Left lung (tissue), 10 donors: Measurements from ENCODE around the gene PTMS. TPM values are rescaled to one million over a fixed set of nuclear protein-coding genes. Genes with fewer than 3 reads are reported as not detected.

ENCODE experiments used
- ATAC-seq: fragments of 200-7000 bp; cut with Tn5 transposase; one replicate; pipeline ENCODE4 v1.9.1; 2020; ENCODE audit warnings: moderate library complexity
- DNase-seq, 4 donors: peaks; one replicate each; pipeline ENCODE4 v3.0.0-alpha.2; 2013 to 2020
- H3K27ac ChIP-seq, 2 donors: fragments of 200-600 bp; sonication (generic) in 1 of 2; one replicate each; pipeline versions ENCODE4 v1.5.0 to v1.8.0; 2020 to 2021
- H3K27me3 ChIP-seq, 2 donors: fragments of 200-600 bp; sonication (generic) in 1 of 2; one replicate each; pipeline versions ENCODE4 v1.5.0 to v1.8.0; 2020 to 2021
- H3K36me3 ChIP-seq, 2 donors: fragments of 200-600 bp; sonication (generic) in 1 of 2; one replicate each; pipeline versions ENCODE4 v1.5.0 to v1.8.0; 2020 to 2021
- H3K4me1 ChIP-seq, 2 donors: fragments of 200-600 bp; one replicate each; pipeline ENCODE4 v1.8.0; 2021
- H3K4me3 ChIP-seq, 2 donors: fragments of 200-600 bp; sonication (generic) in 1 of 2; one replicate each; pipeline versions ENCODE4 v1.5.0 to v1.8.0; 2020 to 2021; ENCODE audit warnings: mild to moderate bottlenecking in 1 of 2
- H3K9me3 ChIP-seq, 2 donors: fragments of 200-600 bp; sonication (generic) in 1 of 2; one replicate each; pipeline versions ENCODE4 v1.5.0 to v1.8.0; 2020 to 2021
- CTCF ChIP-seq, 2 donors: fragments of 200-600 bp; sonication (generic) in 1 of 2; IDR thresholded peaks; one replicate each; pipeline versions ENCODE4 v1.5.0 to v1.8.0; 2021; ENCODE audit warnings: antibody characterized with exemption in 2 of 2
- intact Hi-C, 2 donors: fragments of 100-400 bp; cut with DNase I; formaldehyde crosslinking; loops; one replicate each; pipeline versions ENCODE4 v1.11.2 to v1.14.2; 2022
- polyA plus RNA-seq, 6 donors: library from polyadenylated mRNA; unstranded; fragments of 120-200 nt; gene quantifications; one replicate each; pipeline ENCODE4 v1.2.1, GENCODE V29; 2013; ENCODE audit not compliant: insufficient read length in 6 of 6
- total RNA-seq, 2 donors: library from RNA; stranded (reverse); fragmentation: NEBNext Ultra II Directional; extraction: Animal tissue kit (Norgen Biotek cat#: 25700); gene quantifications; one replicate each; pipeline ENCODE4 v1.2.1, GENCODE V29; 2021
- donor health status: DM: no; HTN: yes; CAD: no.
- donor health status: DM: no; HTN: no; CAD: no.

The PTMS gene
- total and polyA plus RNA-seq, 8 donors = 276 to 843 (median 669) TPM

DNA sequence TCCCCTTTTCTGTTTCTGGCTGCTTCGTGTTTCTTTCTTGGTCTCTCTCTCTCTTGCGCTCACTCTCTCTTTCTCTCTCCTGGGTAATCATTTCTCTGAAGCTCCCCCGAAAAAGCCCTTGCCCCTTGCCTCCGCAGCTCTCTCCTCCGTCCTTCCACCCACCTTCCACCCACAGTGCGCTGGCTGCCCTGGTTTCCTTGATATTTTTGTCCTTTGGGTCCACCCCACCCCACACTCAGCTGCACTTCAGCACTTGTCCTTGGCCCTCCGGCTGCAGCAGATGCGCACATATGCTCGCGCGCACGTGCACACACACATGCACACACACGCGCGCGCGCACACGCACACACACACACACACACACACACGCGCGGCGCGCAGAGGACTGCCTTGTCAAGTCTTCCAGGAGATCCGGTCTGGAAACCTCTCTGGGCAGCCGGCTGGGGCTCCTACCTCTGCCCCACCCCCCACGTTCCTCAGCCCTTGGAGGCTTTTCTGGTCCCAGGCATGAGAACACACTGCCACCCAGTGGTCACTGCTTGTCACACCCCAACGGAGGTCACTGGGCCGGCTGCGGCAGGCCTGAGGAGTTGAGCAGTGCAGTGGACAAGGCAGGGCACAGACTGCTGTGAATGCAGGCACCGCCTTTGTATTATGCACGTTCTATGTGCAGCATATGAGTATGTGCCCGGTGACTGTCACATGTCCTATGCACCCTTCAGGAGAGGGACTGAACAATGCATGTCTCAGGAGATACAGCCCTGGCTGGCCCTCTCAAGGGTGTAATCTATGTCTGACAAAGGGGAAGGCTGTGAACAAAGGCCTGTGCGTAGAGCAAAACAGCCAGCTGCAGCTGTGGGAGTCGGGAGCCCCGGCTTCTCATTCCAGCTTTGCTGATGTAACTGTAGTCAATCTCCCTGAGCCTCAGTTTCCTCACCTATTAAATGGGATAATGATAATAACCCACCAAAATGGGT lies 12.7 kb downstream of the PTMS start:
- Histone ChIP-seq H3K27ac (peak overlapping the region; percentile 5 to 30), H3K36me3 (no peaks in the 10 kb centered on the region), H3K4me1 (peaks cover 4 to 13% of the 10 kb centered on the region in 2 donors), H3K4me3 (peak overlapping the region in 1 of 2 donors; percentile 33), H3K27me3 (peaks cover 0 to 26% of the 10 kb centered on the region in 2 donors), H3K9me3 (no peaks in the 10 kb centered on the region)
- intact Hi-C loops = no loop called here
- DNase-seq (peak; percentile 92 to 96 (median 95)), ATAC-seq (peak; percentile 100)
- peak; percentile 88 to 98 for TF ChIP-seq CTCF (IDR thresholded peaks at IDR 0.05)

DNA sequence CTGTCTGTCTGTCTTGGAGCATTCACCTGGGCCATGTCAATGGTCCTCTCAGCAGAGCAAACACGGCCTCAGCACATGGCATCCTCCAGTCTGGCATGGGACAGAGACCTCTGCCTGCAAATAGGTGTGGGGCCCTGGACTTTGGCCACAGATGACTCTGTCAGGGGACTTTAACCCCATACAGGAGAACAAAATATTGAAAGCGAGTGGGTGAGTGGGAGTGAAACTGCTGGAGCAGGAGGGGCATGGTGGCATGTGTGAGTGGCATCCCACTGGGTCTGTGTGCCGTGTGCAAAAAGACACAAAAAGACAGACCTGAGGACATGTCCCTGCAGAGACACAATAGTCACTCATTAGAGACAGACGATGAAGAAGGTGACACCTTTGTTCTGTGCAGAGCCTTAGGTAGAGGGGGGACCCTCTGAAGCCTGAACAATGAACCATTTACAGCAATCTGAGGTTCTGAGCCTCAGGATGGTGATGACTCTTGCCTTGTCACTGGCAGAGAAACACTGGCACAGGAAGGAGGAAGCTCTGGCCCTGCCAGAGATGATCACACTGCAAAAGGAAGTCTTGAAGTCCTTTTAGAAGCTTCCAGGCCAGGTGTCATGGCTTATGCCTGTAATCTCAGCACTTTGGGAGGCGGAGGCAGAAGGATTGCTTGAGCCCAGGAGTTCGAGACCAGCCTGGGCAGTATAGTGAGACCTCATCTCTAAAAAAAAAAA lies 13.7 kb downstream of the PTMS start:
- Histone ChIP-seq H3K4me3 (no peak overlapping the region), H3K9me3 (no peaks in the 10 kb centered on the region), H3K4me1 (peaks cover 4 to 22% of the 10 kb centered on the region in 2 donors), H3K27me3 (peaks cover 0 to 15% of the 10 kb centered on the region in 2 donors), H3K27ac (no peak overlapping the region), H3K36me3 (no peaks in the 10 kb centered on the region)
- TF ChIP-seq CTCF (IDR thresholded peaks at IDR 0.05) = no peak
- ATAC-seq = no peak
- no peak for DNase-seq
- intact Hi-C loops = no loop called here

- Histone ChIP-seq H3K4me3 (no peak overlapping the region), H3K27me3 (peaks cover 0 to 9% of the 10 kb centered on the region in 2 donors), H3K36me3 (no peaks in the 10 kb centered on the region), H3K4me1 (peaks cover 4 to 29% of the 10 kb centered on the region in 2 donors), H3K9me3 (no peaks in the 10 kb centered on the region), H3K27ac (no peak overlapping the region)
- DNase-seq (no peak), ATAC-seq (no peak)
- no peak for TF ChIP-seq CTCF (IDR thresholded peaks at IDR 0.05)
- intact Hi-C loops = no loop called here
These were observed 14.4 kb downstream of the PTMS start for GRCh38 chr12:6780573-6780972.

GRCh38 chr12:6782119-6782518 lies 16.0 kb downstream of the PTMS start:
- Histone ChIP-seq H3K4me1 (peaks cover 4 to 45% of the 10 kb centered on the region in 2 donors), H3K9me3 (no peaks in the 10 kb centered on the region), H3K4me3 (no peak overlapping the region), H3K27ac (no peak overlapping the region), H3K36me3 (no peaks in the 10 kb centered on the region), H3K27me3 (peaks cover 0 to 7% of the 10 kb centered on the region in 2 donors)
- no peak for ATAC-seq
- intact Hi-C loops = no loop called here
- DNase-seq = no peak
- no peak for TF ChIP-seq CTCF (IDR thresholded peaks at IDR 0.05)
